Measurements from ENCODE around the gene KCTD8. TPM values are rescaled to one million over a fixed set of nuclear protein-coding genes. Genes with fewer than 3 reads are reported as not detected.
A peak's percentile ranks its signal among the peaks of the same experiment; 100 is the strongest.

KCTD8 gene
- total RNA-seq, 2 donors from 2014 or later = 0.12 to 0.18 TPM

GRCh38 chr4:44351069-44351468, 97.5 kb downstream of the KCTD8 start:
- no peak for DNase-seq
- intact Hi-C loops (cut with DNase I) = no loop called here
- no peak for ATAC-seq

GRCh38 chr4:44342800-44343199, 105.8 kb downstream of the KCTD8 start:
- ATAC-seq = no peak
- intact Hi-C loops (cut with DNase I) = no loop called here
- no peak for DNase-seq

- no peak for DNase-seq
- intact Hi-C loops (cut with DNase I) = no loop called here
- peak in 1 of 2 donors; percentile 76 for ATAC-seq
Measured at GRCh38 chr4:44326741-44327140, 121.9 kb downstream of the KCTD8 start.

- DNase-seq = no peak
- ATAC-seq = no peak
- intact Hi-C loops (cut with DNase I) = no loop called here
Measured at GRCh38 chr4:44320833-44321232, 127.8 kb downstream of the KCTD8 start.

- intact Hi-C loops (cut with DNase I) = no loop called here
- ATAC-seq = no peak
- DNase-seq = no peak
Measured at GRCh38 chr4:44319129-44319528, 129.5 kb downstream of the KCTD8 start.

GRCh38 chr4:44313702-44314101, 134.9 kb downstream of the KCTD8 start:
- intact Hi-C loops (cut with DNase I) = no loop called here
- DNase-seq (no peak), ATAC-seq (peak in 1 of 2 donors; percentile 53)

- DNase-seq (no peak), ATAC-seq (no peak)
- intact Hi-C loops (cut with DNase I) = no loop called here
Measured at GRCh38 chr4:44287505-44287904, 161.1 kb downstream of the KCTD8 start.

- intact Hi-C loops (cut with DNase I) = no loop called here
- no peak for DNase-seq
Measured at GRCh38 chr4:44279469-44279868, 169.1 kb downstream of the KCTD8 start.

GRCh38 chr4:44279066-44279465, 169.5 kb downstream of the KCTD8 start:
- intact Hi-C loops (cut with DNase I) = no loop called here
- ATAC-seq = no peak
- no peak for DNase-seq

More at GRCh38 chr4:44279469-44279868, 169.1 kb downstream of the KCTD8 start:
- no peak for ATAC-seq

- no peak for ATAC-seq
- no peak for DNase-seq
- intact Hi-C loops (cut with DNase I) = no loop called here
Measured at GRCh38 chr4:44257461-44257860, 191.1 kb downstream of the KCTD8 start.

GRCh38 chr4:44256414-44256813, 192.2 kb downstream of the KCTD8 start:
- no peak for DNase-seq
- ATAC-seq = no peak
- intact Hi-C loops (cut with DNase I) = no loop called here

GRCh38 chr4:44237643-44238042, 211.0 kb downstream of the KCTD8 start:
- no peak for DNase-seq
- no peak for ATAC-seq
- intact Hi-C loops (cut with DNase I) = no loop called here

GRCh38 chr4:44235897-44236296, 212.7 kb downstream of the KCTD8 start:
- intact Hi-C loops (cut with DNase I) = no loop called here
- no peak for ATAC-seq
- no peak for DNase-seq

GRCh38 chr4:44232262-44232661, 216.3 kb downstream of the KCTD8 start:
- intact Hi-C loops (cut with DNase I) = no loop called here
- DNase-seq = no peak
- no peak for ATAC-seq

GRCh38 chr4:44231006-44231405, 217.6 kb downstream of the KCTD8 start:
- intact Hi-C loops (cut with DNase I) = no loop called here
- ATAC-seq (no peak), DNase-seq (no peak)

GRCh38 chr4:44228326-44228725, 220.3 kb downstream of the KCTD8 start:
- ATAC-seq = no peak
- intact Hi-C loops (cut with DNase I) = no loop called here
- DNase-seq = no peak

GRCh38 chr4:44221407-44221806, 227.2 kb downstream of the KCTD8 start:
- no peak for ATAC-seq
- intact Hi-C loops (cut with DNase I) = no loop called here
- no peak for DNase-seq

- DNase-seq (no peak), ATAC-seq (no peak)
- intact Hi-C loops (cut with DNase I) = no loop called here
Measured at GRCh38 chr4:44210750-44211149, 237.9 kb downstream of the KCTD8 start.

GRCh38 chr4:44196796-44197195, 251.8 kb downstream of the KCTD8 start:
- intact Hi-C loops (cut with DNase I) = no loop called here
- no peak for ATAC-seq
- no peak for DNase-seq

GRCh38 chr4:44194365-44194764, 254.2 kb downstream of the KCTD8 start:
- intact Hi-C loops (cut with DNase I) = no loop called here
- no peak for DNase-seq
- ATAC-seq = peak in 1 of 2 donors; percentile 32

- intact Hi-C loops (cut with DNase I) = no loop called here
- ATAC-seq (peak in 1 of 2 donors; percentile 36), DNase-seq (no peak)
Measured at GRCh38 chr4:44186850-44187246, 261.8 kb downstream of the KCTD8 start.
